ENCODE data around the gene HTR3A. TPM values are rescaled to one million over a fixed set of nuclear protein-coding genes. Genes with fewer than 3 reads are reported as not detected.
A peak's percentile ranks its signal among the peaks of the same experiment; 100 is the strongest.
"Not testable (repeated sequence)": the region's sequence is repeated elsewhere in the genome, so short reads cannot be mapped to it uniquely, and the experiment has no call there.

HTR3A gene
- 0.35 TPM in 2 replicates for total RNA-seq

DNA sequence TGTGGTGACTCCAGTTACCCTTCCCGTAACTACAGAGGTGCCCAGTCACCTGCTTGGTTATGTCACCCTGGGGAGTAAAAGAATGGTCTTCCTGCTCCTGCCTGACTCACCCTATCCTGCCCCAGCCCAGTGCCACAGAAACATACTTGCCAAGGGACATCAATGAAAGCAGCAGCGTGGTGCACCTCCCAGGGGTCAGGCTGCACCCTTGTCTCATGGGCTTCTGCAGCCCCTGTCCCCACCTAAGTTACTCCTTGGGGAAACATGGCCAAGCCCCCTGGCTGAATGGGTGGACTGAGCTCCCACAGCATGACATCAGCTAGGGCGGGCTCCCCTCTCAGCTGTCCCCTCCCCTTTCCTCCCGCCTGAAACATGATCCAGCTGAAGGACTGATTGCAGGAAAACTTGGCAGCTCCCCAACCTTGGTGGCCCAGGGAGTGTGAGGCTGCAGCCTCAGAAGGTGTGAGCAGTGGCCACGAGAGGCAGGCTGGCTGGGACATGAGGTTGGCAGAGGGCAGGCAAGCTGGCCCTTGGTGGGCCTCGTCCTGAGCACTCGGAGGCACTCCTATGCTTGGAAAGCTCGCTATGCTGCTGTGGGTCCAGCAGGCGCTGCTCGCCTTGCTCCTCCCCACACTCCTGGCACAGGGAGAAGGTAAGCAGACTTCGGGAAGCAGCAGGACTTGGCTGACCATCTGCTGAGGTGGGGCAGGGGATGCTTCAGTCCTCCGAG lies at the start of gene HTR3A:
Gene HTR3A (plus strand): TSS at position 368 of the 730 bp plus-strand sequence. CDS start 218 bp downstream, at position 586.
- peak; percentile 56 for DNase-seq (ENCODE audit: low read depth)

DNA sequence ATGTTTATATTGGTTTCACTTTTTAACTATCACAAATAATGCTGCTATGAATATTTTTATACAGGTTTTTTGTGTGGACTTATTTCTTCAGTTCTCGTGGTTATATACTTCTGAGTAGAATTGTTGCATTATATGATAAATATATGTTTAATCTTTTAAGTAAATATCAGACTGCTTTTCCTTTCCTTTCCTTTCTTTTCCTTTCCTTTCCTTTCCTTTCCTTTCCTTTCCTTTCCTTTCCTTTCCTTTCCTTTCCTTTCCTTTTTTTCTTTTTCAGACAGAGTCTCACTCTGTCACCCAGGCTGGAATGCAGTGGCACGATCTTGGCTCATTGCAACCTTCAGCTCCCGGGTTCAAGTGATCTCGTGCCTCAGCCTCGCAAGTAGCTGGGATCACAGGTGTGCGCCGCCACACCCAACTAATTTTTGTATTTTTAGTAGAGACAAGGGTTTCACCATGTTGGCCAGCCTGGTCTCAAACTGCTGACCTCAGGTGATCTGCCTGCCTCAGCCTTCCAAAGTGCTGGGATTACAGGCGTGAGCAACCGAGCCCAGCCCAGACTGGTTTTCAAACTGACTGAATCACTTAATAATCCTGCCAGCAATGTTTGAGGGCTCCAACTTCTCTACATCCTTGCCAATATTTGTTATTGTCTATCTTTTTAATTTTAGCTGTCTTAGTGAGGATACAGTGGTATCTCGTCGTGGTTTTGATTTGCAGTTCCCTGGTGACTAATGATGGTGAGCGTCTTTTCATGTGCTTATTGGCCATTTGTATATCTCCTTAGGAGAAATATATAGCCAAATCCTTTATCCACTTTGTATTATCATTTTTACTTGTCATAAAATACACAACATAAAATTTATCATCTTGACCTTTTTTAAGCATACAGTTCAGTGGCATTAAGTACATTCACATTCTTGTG lies 48.4 kb upstream of the HTR3A start:
- DNase-seq (ENCODE audit: low read depth): no peak

DNA sequence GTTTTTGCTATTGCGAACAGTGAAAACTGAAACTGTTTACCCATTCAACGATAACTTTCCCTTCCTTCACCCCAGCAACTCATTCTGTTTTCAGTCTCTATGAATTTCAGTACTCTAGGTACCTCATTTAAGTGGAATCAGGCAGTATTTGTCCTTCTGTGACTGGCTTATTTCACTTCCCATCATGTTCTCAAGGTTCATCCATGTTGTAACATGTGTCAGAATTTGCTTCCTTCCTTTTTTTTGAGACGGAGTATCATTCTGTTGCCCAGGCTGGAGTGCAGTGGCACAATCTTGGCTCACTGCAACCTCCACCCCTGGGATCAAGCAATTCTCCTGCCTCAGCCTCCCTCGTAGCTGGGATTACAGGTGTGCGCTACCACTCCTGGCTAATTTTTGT lies 46.6 kb upstream of the HTR3A start:
- DNase-seq (ENCODE audit: low read depth): no peak

DNA sequence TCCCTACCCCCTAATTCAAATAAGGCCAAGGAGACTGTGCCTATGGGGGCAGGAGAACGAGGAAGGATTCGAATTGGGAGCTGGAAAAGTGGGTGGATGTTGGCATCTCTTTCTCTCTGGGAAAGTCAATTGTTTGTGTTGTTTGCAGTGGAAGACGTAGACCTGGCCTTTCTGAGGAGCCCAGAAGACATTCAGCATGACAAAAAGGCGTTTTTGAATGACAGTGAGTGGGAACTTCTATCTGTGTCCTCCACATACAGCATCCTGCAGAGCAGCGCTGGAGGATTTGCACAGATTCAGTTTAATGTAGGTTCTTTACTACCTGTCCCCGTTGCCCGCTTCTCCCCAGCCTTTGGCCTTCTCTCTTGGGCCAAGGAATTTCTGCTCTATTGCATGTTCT lies 42.1 kb upstream of the HTR3A start:
- no peak for DNase-seq (ENCODE audit: low read depth)

DNA sequence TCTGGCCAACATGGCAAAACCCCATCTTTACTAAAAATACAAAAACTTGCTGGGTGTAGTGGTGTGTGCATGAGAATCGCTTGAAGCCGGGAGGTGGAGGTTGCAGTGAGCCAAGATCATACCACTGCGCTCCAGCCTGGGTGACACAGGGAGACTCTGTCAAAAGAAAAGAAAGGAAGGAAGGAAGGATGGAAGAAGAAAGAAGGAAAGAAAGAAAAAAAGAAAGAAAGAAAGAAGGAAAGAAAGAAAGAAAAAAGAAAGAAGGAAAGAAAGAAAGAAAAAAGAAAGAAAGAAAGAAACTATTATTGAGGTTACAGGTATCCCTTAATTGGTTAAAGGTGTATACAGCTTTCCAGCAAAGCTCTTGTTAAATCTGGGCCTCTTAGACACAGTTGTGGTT lies 40.7 kb upstream of the HTR3A start:
- not testable (repeated sequence) for DNase-seq (ENCODE audit: low read depth)

DNA sequence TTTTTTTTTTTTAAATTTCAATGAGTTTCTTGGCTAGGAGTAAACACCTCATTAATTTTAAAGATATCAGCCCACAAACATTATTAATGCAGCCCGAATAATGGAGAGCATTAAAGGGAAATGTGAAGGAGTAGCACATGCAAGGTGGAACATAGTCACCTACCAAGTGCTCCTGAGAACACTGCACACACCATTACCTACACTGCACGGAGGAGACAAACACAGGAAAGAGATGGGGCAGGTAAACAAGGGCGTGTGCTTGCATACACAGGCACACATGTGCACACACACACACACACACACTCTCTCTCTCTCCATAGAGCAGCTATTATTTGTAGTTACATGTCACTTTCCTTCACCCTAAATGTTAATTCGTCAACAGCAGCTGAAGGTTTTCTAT lies 40.1 kb upstream of the HTR3A start:
- no peak for DNase-seq (ENCODE audit: low read depth)

DNA sequence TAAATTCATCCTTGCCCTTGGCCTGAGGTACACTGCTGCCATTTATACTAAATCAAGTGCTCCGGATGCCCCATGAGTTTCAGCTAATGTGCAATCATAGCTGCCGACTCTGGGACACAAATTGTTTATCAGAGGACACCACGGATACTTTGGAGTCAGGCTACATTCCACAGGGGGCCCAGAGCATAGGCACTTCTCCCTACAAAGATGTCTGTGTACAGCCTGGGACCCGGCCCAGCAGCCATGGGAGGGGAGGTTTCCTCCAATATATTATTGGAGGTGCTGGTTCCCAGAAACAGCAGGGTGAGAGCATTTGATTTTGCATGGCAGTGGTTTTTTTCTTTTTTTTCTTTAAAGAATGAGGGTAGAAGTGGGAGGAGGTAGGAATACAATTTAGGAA lies 39.0 kb upstream of the HTR3A start:
- no peak for DNase-seq (ENCODE audit: low read depth)

DNA sequence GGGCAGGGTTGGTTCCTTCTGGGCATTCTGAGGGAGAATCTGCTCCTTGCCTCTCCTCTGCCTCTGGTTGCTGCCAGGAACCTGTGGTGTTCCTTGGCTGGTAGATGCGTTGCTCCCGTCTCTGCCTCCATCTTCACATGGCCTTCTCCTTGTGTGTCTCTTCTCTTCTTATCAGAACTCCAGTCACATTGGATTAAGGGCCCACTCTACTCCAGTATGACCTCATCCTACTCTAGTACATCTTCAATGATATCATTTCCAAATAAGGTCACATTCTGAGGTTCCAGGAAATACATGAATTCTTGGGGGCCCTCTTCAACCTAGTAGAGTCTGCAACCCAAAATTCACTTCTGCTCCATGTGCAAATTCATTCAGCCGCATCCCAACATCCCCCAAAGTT lies 37.0 kb upstream of the HTR3A start:
- DNase-seq (ENCODE audit: low read depth): no peak

DNA sequence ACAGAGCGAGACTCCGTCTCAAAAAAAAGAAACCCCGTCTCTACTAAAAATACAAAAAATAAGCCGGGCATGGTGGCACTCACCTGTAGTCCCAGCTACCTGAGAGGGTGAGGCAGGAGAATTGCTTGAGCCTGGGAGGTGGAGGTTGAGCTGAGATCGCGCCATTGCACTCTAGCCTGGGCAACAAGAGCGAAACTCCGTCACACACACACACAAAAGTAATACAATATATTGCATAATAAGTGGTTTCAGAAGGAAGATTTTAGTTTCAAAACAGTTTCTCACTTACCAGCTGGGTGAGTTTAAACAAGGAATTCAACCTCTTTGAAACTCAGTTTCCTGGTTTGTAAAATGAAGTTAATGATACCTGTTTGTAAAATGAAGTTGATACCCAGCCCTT lies 32.7 kb upstream of the HTR3A start:
- DNase-seq (ENCODE audit: low read depth): no peak

DNA sequence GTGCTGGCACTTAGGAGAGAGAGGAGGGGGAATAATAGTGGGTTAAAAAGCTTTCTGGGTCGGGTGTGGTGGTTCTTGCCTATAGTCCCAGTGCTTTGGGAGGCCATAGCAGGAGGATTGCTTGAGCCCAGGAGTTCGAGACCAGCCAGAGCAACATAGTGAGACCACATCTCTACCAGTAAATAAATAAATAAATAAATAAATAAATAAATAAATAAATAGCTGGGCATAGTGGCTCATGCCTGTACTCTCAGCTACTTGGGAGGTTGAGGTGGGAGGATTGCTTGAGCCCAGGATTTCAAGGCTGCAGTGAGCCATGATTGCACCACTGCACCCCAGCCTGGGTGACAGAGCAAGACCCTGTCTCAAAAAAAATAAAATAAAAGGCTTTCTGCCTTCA lies 28.7 kb upstream of the HTR3A start:
- not testable (repeated sequence) for DNase-seq (ENCODE audit: low read depth)

DNA sequence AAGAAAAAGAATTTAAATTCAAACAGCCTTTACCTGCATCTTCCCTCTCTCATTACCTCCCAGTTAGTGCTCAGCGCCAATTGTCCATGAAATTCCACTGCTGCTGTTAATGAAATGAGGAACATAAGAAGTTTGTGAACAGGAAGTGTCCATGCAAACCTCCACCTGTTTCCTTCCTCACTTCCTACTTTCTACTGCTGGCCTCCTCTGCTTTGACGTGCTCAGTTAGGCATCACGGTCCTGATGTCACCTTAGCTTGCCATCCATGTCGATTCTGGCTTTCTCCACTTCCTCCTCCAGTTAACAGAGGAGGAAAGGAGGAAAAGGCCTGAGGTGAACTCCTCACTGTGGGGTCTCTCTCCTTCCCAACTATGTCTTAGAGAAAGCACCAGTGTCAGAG lies 26.9 kb upstream of the HTR3A start:
- no peak for DNase-seq (ENCODE audit: low read depth)

DNA sequence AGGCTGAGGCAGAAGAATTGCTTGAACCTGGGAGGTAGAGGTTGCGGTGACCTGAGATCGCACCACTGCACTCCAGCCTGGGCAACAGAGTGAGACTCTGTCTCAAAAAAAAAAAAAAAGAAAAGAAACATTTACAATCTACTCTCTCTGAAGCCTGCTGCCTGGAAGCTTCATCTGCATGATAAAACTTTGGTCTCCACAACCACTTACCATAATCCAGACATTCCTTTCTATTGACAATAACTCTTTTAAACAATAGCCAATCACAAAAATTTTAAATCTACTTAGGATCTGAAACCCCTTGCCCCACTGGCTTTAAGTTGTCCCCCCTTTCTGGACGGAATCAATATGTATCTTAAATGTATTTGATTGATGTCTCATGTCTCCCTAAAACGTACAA lies 25.0 kb upstream of the HTR3A start:
- no peak for DNase-seq (ENCODE audit: low read depth)

DNA sequence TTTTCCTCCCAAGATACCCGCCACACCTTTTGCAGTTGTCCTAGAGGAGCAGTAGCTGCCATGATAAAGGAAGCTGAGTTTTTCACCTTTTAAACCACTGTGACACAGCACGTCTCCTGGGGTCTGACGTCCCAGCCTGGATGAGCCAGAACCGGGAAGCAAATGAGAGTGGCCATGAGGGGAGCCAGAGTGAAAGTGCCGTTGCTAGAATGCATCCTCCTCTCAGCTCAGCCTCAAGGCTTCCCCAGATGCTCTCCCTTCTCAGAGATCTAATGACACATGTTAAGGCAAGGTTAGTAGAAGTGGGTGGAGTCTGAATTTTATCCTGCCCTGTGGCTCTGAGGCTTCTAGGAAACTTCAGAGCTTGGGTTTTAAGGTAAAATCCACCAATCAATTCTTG lies 23.4 kb upstream of the HTR3A start:
- DNase-seq (ENCODE audit: low read depth): no peak

DNA sequence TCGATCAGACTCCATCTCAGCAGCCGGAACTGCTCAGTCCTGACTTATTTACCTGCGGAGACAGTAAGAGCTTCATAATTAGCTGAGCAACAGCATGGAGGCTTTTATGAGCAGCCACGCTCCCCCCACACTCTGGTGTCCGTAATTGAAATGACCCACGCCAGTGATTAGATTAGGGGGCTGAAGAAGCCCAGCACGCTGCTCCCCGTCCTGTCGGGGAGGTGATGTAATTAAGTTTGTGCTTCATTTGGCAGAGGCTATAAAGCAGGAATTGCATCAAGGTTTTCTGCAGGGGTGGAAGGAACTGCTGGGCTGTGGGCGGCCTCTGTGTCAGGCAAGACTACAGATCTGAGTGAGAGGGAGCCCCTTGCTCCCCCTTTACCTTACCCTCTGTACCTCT lies 22.8 kb upstream of the HTR3A start:
- DNase-seq (ENCODE audit: low read depth): no peak

DNA sequence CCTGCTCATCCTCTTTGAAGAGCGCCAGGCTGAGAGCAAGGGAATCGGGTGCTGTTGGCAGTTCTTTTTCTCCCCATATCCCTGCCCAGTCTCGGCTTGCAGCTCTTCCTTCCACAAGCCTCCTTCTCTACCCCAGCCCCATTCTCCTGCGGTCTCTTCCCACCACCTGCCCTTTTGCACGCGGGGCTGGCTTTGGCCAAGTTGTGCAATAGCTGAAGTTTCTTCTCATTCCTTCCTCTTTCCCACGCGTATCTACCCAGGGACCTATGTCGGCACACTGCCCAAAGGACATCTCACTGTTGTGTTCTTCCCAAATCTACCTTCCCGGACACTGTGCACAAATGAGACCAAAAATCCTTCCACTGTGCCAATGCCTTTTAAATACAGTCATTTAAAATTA lies 22.3 kb upstream of the HTR3A start:
- DNase-seq (ENCODE audit: low read depth): no peak

DNA sequence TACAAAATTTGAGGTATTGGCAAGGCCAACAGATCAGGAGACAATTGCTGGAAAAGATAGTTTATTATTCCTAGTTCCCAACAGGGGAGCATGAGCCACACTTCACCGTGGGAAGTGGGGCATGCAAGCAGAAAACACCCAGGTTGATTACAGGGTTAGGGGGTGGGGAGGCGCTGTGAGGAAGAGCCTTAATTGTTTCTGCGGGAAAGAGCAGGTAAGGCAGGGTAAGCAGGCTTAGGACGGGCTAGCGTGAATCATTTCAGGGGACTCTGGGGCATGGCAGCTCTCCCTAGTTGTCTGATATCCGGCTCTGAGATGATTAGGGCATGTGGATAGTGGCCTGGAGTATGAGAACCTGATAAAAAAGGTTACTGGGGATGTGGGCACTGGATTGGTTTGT lies 20.7 kb upstream of the HTR3A start:
- no peak for DNase-seq (ENCODE audit: low read depth)

DNA sequence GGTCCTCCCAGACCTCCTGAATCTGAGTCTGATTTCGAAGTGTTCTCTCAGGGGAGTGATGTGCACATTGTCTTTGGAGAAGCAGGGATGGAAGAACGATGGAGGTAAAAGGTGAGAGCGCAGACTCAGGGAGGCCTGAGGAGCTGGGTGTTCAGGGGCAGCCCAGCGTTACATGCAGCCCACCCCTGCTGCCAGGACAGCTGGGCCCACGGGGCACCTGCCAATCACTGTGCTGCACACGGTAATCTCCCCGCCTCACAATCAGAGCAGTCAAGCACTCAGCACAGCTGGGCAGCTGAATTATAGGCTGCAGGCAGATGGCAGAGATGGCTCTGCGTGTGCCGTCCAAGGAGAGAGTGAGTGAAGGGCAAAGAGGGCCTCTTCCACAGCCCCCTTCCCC lies 17.9 kb upstream of the HTR3A start:
- no peak for DNase-seq (ENCODE audit: low read depth)

DNA sequence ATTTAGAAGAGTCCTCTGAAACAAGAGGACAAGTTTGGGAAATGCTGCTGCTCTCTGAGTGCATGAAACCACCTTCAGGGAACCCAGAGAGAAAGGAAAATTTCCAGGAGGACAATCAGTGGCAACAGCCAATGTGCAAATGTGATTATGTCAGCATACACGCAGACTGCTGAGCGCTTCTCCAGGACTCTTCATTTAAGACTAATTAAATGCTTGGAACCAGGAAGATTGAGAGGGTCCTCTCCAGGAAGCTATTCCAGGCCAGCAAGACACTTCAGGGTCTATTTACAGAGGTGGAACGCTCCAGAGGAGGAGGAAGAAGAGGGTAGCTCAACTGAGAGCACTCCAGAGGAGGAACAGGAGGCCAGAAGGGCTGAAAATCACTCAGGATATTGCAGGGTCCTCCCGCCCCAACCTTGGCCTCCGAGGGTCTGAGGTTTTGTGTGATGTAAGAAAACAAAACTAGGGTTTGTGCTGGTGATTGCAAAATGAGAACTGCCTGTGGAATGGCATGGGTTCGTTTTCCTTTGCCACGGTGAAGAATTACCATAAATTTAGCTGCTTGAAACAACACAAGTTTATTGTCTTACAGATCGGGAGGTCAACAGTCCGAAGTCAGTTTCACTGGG lies 14.1 kb upstream of the HTR3A start:
- no peak for DNase-seq (ENCODE audit: low read depth)

DNA sequence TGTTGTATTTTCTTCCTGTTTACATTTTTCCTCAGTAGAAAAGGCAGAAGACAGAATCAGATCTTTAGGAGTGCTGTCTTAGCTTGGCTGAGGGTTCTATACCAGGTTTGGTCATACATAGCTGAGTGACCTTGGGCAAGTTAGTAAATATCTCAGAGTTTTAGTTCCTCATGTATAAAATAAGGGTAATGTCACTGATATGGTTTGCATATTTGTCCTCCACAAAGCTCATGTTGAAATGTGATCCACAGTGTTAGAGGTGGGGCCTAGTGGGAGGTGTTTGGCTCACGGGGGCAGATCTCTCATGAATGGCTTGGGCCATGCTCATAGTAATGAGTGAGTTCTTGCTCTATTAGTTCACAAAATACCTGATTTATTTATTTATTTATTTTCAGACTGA lies 7.5 kb upstream of the HTR3A start:
- no peak for DNase-seq (ENCODE audit: low read depth)

DNA sequence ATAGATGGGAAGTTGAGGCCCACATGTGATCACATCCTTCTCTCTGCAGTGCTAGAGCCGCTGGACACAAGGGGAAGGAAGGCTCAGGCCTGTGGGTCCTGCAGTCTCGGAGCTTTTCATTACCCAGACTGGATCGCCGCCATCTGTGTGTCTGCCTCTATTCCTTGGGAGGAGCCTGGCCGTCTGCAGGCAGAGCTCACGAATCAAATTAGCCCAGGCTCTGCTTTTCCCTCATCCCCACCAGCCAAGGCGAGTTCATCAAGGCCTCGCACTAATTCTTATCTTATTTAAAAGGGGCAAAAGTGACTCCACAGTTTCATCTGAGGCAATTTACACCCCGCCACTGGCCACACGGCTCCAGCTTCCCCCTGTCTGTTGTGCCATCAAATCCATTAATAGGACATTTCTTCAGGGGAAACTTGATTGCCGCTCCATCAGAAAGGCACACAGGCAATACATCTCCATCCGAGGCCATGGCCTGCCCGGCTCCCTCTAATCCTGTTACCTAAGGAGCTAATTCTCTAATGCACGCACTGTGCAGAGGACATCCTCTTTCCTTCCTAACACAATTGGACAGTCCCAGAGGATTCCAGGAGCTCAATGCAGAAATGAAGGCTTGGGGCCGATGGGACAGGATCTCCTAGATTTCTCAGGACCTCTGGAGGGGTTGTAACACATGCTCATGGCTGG lies 3.3 kb upstream of the HTR3A start:
- DNase-seq (ENCODE audit: low read depth): no peak

DNA sequence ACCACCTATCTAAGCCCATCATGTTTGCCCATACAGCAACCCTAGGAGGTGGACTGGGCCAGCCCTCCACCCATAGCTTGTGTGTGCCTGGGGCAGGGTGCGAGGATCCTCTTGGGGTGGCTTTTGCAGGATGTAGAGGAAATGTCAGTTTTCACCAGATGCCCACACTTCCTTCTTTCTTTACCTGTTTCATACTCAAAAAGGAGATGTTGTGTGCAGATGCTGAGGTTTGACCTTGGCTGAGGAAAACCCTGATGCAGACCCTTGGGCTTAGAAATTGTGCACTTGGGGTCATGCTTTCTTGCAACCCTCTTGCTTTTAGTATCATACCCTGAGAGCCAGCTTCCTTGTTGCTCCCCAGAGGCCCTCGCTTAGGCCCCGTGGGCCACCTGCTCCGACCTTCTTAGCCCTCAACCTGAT lies 2.2 kb downstream of the HTR3A start:
- DNase-seq (ENCODE audit: low read depth): no peak

DNA sequence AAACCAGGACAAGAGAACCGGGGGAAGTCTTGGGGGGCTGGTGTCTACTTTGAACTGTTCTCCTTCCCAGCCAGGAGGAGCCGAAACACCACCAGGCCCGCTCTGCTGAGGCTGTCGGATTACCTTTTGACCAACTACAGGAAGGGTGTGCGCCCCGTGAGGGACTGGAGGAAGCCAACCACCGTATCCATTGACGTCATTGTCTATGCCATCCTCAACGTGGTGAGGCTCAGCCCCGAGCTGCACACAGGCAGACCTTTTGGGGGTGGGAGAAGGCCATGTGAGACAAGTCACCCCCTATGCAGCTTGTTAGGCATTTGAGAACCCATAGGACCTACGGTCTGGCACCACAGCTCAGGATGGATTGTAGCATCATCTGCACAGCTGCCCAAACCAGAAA lies 2.8 kb downstream of the HTR3A start:
- DNase-seq (ENCODE audit: low read depth): no peak

All from renal cortical epithelial cell (primary cell).